ENCODE results near the gene PLCH1. TPM values are rescaled to one million over a fixed set of nuclear protein-coding genes. Genes with fewer than 3 reads are reported as not detected.
A peak's percentile ranks its signal among the peaks of the same experiment; 100 is the strongest.

Gene PLCH1
- total RNA-seq, 1 experiment from 2014 or later = 0.34 TPM

GRCh38 chr3:155334914-155335723 is 409.8 kb downstream of the PLCH1 start:
- Histone ChIP-seq H4K20me1 (ENCODE audit: insufficient read depth, low read depth, low read length) (no peaks in the 10 kb centered on the region), H3K9ac (ENCODE audit: low read length) (no peak overlapping the region), H3K27me3 (ENCODE audit: low read length) (no peaks in the 10 kb centered on the region), H3K36me3 (ENCODE audit: insufficient read depth, low read length) (no peaks in the 10 kb centered on the region), H3K4me2 (ENCODE audit: low read depth, low read length, poor library complexity, severe bottlenecking) (peak overlapping the region; percentile 12), H3K4me1 (ENCODE audit: low read length) (peaks cover 18% of the 10 kb centered on the region), H3K9me3 (ENCODE audit: low read length) (no peaks in the 10 kb centered on the region), H2AFZ (ENCODE audit: low read length) (no peak overlapping the region), H3K9me2 (replicated peaks; ENCODE audit: insufficient read depth, low read length) (no peaks in the 10 kb centered on the region), H3K79me2 (ENCODE audit: low read length) (no peaks in the 10 kb centered on the region), H3K4me3 (ENCODE audit: low read length) (no peak overlapping the region), H3K27ac (ENCODE audit: low read length) (no peak overlapping the region)
- no peak for DNase-seq

- no peak overlapping the region for H3K9ac ChIP-seq (ENCODE audit: low read length)
- H3K36me3 ChIP-seq (ENCODE audit: insufficient read depth, low read length) = no peaks in the 10 kb centered on the region
- no peak overlapping the region for H3K27ac ChIP-seq (ENCODE audit: low read length)
- no peak for DNase-seq
- no peaks in the 10 kb centered on the region for H3K79me2 ChIP-seq (ENCODE audit: low read length)
- H4K20me1 ChIP-seq (ENCODE audit: insufficient read depth, low read depth, low read length) = no peaks in the 10 kb centered on the region
- H3K9me3 ChIP-seq (ENCODE audit: low read length) = no peaks in the 10 kb centered on the region
- no peaks in the 10 kb centered on the region for H3K27me3 ChIP-seq (ENCODE audit: low read length)
- H3K4me3 ChIP-seq (ENCODE audit: low read length) = no peak overlapping the region
- H2AFZ ChIP-seq (ENCODE audit: low read length) = no peak overlapping the region
- no peaks in the 10 kb centered on the region for H3K9me2 ChIP-seq (replicated peaks; ENCODE audit: insufficient read depth, low read length)
- H3K4me2 ChIP-seq (ENCODE audit: low read depth, low read length, poor library complexity, severe bottlenecking) = no peak overlapping the region
- peaks cover 18% of the 10 kb centered on the region for H3K4me1 ChIP-seq (ENCODE audit: low read length)
These were observed 410.5 kb downstream of the PLCH1 start for GRCh38 chr3:155334215-155334913.

DNA sequence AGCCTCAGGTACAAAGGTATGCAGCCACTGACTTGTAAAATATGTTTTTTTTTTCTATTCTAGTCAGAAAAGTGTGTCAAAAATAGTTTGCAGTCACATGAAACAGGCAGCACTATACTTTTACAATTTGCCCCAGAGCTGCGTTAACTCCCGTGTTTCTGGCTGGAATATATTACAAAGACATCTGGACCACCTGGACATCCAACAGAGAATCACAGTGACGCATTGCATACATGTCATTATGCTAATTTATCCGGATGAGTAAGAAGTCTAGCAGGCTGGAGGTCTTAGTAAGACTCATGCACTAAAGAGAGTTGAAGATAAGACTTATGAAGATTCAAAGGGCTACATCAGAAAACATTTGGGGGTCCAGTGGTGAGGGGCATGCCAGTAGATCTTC is 412.2 kb downstream of the PLCH1 start:
- Histone ChIP-seq H3K4me1 (ENCODE audit: low read length) (peaks cover 18% of the 10 kb centered on the region), H3K9ac (ENCODE audit: low read length) (no peak overlapping the region), H2AFZ (ENCODE audit: low read length) (no peak overlapping the region), H4K20me1 (ENCODE audit: insufficient read depth, low read depth, low read length) (no peaks in the 10 kb centered on the region), H3K9me3 (ENCODE audit: low read length) (no peaks in the 10 kb centered on the region), H3K27me3 (ENCODE audit: low read length) (no peaks in the 10 kb centered on the region), H3K4me2 (ENCODE audit: low read depth, low read length, poor library complexity, severe bottlenecking) (no peak overlapping the region), H3K4me3 (ENCODE audit: low read length) (no peak overlapping the region), H3K27ac (ENCODE audit: low read length) (no peak overlapping the region), H3K36me3 (ENCODE audit: insufficient read depth, low read length) (no peaks in the 10 kb centered on the region), H3K79me2 (ENCODE audit: low read length) (no peaks in the 10 kb centered on the region), H3K9me2 (replicated peaks; ENCODE audit: insufficient read depth, low read length) (no peaks in the 10 kb centered on the region)
- DNase-seq = no peak

DNA sequence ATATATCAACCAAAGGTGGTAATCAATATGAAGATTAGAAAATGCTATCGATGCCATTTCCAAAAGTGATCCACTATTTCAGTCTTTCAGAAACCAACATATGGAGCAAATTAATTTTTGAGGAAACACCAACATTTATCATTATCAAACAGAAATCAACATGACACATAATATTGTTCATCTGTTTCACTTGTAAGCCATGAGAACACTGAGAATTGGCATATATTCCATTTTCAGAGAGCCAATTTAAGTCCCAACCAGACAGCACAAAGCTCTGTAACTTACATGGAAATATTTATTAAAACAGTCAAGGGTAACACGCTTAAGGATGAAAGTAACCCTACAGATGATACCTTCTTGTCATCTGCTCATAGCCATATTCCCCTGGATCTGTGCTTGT is 413.8 kb downstream of the PLCH1 start:
- no peaks in the 10 kb centered on the region for H3K36me3 ChIP-seq (ENCODE audit: insufficient read depth, low read length)
- no peaks in the 10 kb centered on the region for H4K20me1 ChIP-seq (ENCODE audit: insufficient read depth, low read depth, low read length)
- no peaks in the 10 kb centered on the region for H3K79me2 ChIP-seq (ENCODE audit: low read length)
- no peak overlapping the region for H3K9ac ChIP-seq (ENCODE audit: low read length)
- no peaks in the 10 kb centered on the region for H3K27me3 ChIP-seq (ENCODE audit: low read length)
- H3K9me3 ChIP-seq (ENCODE audit: low read length) = no peaks in the 10 kb centered on the region
- no peaks in the 10 kb centered on the region for H3K9me2 ChIP-seq (replicated peaks; ENCODE audit: insufficient read depth, low read length)
- no peak overlapping the region for H2AFZ ChIP-seq (ENCODE audit: low read length)
- DNase-seq = no peak
- H3K4me1 ChIP-seq (ENCODE audit: low read length) = peaks cover 15% of the 10 kb centered on the region
- H3K4me3 ChIP-seq (ENCODE audit: low read length) = no peak overlapping the region
- H3K27ac ChIP-seq (ENCODE audit: low read length) = no peak overlapping the region
- H3K4me2 ChIP-seq (ENCODE audit: low read depth, low read length, poor library complexity, severe bottlenecking) = no peak overlapping the region

DNA sequence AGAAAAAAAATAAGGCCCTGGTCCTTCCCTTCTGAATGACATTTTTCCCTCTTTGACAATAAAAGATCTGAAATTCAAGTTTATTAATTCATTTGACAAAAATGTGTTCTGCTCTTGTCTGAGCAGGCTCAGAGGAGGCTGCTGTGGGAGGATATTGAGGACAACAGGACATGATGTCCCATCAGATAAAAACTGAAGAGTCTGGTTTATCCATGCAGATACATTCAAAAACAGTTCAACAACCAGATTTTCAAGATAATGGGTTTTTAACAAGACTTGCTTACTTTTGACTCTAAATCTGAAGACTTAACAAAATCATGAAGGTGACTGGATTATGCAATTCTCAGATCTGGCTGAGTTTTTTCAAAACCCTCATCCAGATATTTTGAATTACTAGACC is 414.5 kb downstream of the PLCH1 start:
- DNase-seq = no peak
- H3K4me2 ChIP-seq (ENCODE audit: low read depth, low read length, poor library complexity, severe bottlenecking) = no peak overlapping the region

GRCh38 chr3:155329513-155330048 is 415.3 kb downstream of the PLCH1 start:
- no peak for DNase-seq
- Histone ChIP-seq H3K9me2 (replicated peaks; ENCODE audit: insufficient read depth, low read length) (no peaks in the 10 kb centered on the region), H3K4me2 (ENCODE audit: low read depth, low read length, poor library complexity, severe bottlenecking) (no peak overlapping the region), H3K4me1 (ENCODE audit: low read length) (no peaks in the 10 kb centered on the region), H3K27ac (ENCODE audit: low read length) (no peak overlapping the region), H3K27me3 (ENCODE audit: low read length) (no peaks in the 10 kb centered on the region), H2AFZ (ENCODE audit: low read length) (no peak overlapping the region), H3K9me3 (ENCODE audit: low read length) (no peaks in the 10 kb centered on the region), H3K36me3 (ENCODE audit: insufficient read depth, low read length) (no peaks in the 10 kb centered on the region), H4K20me1 (ENCODE audit: insufficient read depth, low read depth, low read length) (no peaks in the 10 kb centered on the region), H3K4me3 (ENCODE audit: low read length) (no peak overlapping the region), H3K9ac (ENCODE audit: low read length) (no peak overlapping the region), H3K79me2 (ENCODE audit: low read length) (no peaks in the 10 kb centered on the region)

More for the DNA sequence above, 414.5 kb downstream of the PLCH1 start:
- H4K20me1 ChIP-seq (ENCODE audit: insufficient read depth, low read depth, low read length) = no peaks in the 10 kb centered on the region
- H3K4me3 ChIP-seq (ENCODE audit: low read length) = no peak overlapping the region
- H3K36me3 ChIP-seq (ENCODE audit: insufficient read depth, low read length) = no peaks in the 10 kb centered on the region
- H3K4me1 ChIP-seq (ENCODE audit: low read length) = peaks cover 8% of the 10 kb centered on the region; the same call in 1 of the 2 replicates
- H3K27me3 ChIP-seq (ENCODE audit: low read length) = no peaks in the 10 kb centered on the region
- no peak overlapping the region for H3K27ac ChIP-seq (ENCODE audit: low read length)
- no peak overlapping the region for H2AFZ ChIP-seq (ENCODE audit: low read length)
- no peak overlapping the region for H3K9ac ChIP-seq (ENCODE audit: low read length)
- H3K9me3 ChIP-seq (ENCODE audit: low read length) = no peaks in the 10 kb centered on the region
- no peaks in the 10 kb centered on the region for H3K79me2 ChIP-seq (ENCODE audit: low read length)
- H3K9me2 ChIP-seq (replicated peaks; ENCODE audit: insufficient read depth, low read length) = no peaks in the 10 kb centered on the region

GRCh38 chr3:155327871-155328270 is 417.0 kb downstream of the PLCH1 start:
- no peak for DNase-seq
- Histone ChIP-seq H3K36me3 (ENCODE audit: insufficient read depth, low read length) (no peaks in the 10 kb centered on the region), H3K79me2 (ENCODE audit: low read length) (no peaks in the 10 kb centered on the region), H4K20me1 (ENCODE audit: insufficient read depth, low read depth, low read length) (no peaks in the 10 kb centered on the region), H3K4me1 (ENCODE audit: low read length) (peaks cover 4% of the 10 kb centered on the region; the same call in 1 of the 2 replicates), H2AFZ (ENCODE audit: low read length) (no peak overlapping the region), H3K4me3 (ENCODE audit: low read length) (no peak overlapping the region), H3K9me3 (ENCODE audit: low read length) (no peaks in the 10 kb centered on the region), H3K27ac (ENCODE audit: low read length) (no peak overlapping the region), H3K9me2 (replicated peaks; ENCODE audit: insufficient read depth, low read length) (no peaks in the 10 kb centered on the region), H3K4me2 (ENCODE audit: low read depth, low read length, poor library complexity, severe bottlenecking) (no peak overlapping the region), H3K9ac (ENCODE audit: low read length) (no peak overlapping the region), H3K27me3 (ENCODE audit: low read length) (no peaks in the 10 kb centered on the region)

DNA sequence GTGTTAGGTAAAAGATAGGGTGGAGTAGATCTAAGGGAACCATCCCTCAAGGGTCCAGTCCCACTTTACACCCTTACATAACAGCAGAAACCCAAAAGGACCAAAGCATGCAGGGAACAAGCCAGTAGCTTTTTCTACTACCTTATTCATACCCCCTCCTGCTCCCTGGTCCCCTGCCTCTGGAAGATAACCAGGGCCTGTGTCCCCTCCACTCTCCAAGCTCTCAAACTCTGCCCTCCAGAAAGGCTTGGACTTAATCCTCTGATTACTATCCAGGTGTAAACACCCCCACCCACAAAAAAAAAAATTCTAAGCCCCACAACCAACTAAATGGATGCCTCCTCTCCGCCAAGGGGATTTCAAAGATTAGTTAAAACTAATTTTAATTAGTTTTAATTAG is 417.4 kb downstream of the PLCH1 start:
- no peak overlapping the region for H2AFZ ChIP-seq (ENCODE audit: low read length)
- no peak overlapping the region for H3K4me2 ChIP-seq (ENCODE audit: low read depth, low read length, poor library complexity, severe bottlenecking)
- H3K9me3 ChIP-seq (ENCODE audit: low read length) = no peaks in the 10 kb centered on the region
- no peak overlapping the region for H3K4me3 ChIP-seq (ENCODE audit: low read length)
- no peaks in the 10 kb centered on the region for H4K20me1 ChIP-seq (ENCODE audit: insufficient read depth, low read depth, low read length)
- H3K79me2 ChIP-seq (ENCODE audit: low read length) = no peaks in the 10 kb centered on the region
- H3K36me3 ChIP-seq (ENCODE audit: insufficient read depth, low read length) = no peaks in the 10 kb centered on the region
- no peak overlapping the region for H3K27ac ChIP-seq (ENCODE audit: low read length)
- no peaks in the 10 kb centered on the region for H3K27me3 ChIP-seq (ENCODE audit: low read length)
- no peaks in the 10 kb centered on the region for H3K9me2 ChIP-seq (replicated peaks; ENCODE audit: insufficient read depth, low read length)
- DNase-seq = no peak
- no peak overlapping the region for H3K9ac ChIP-seq (ENCODE audit: low read length)
- H3K4me1 ChIP-seq (ENCODE audit: low read length) = peaks cover 4% of the 10 kb centered on the region; the same call in 1 of the 2 replicates

All from Karpas-422 (cell line).